Muscle layer of colon (tissue), 2 donors: ENCODE results near the gene PIGV.
A peak's percentile ranks its signal among the peaks of the same experiment; 100 is the strongest.
"Not testable (repeated sequence)": the region's sequence is repeated elsewhere in the genome, so short reads cannot be mapped to it uniquely, and the experiment has no call there.

Experiments used
- H3K27ac ChIP-seq: one replicate; pipeline ENCODE4 v1.7.0; 2013; ENCODE audit warnings: low read depth, mild to moderate bottlenecking, low read length, moderate library complexity
- H3K27me3 ChIP-seq, 2 donors: one replicate each; pipeline ENCODE4 v1.7.0; 2013; ENCODE audit warnings: low read length in 2 of 2, mild to moderate bottlenecking in 2 of 2; ENCODE audit not compliant: insufficient read depth in 2 of 2, control insufficient read depth in 1 of 2
- H3K36me3 ChIP-seq: one replicate; pipeline ENCODE4 v1.7.0; 2013; ENCODE audit warnings: mild to moderate bottlenecking, low read length; ENCODE audit not compliant: insufficient read depth
- H3K4me1 ChIP-seq: one replicate; pipeline ENCODE4 v1.7.0; 2013; ENCODE audit warnings: mild to moderate bottlenecking, low read length; ENCODE audit not compliant: insufficient read depth
- H3K4me3 ChIP-seq, 2 donors: one replicate each; pipeline ENCODE4 v1.7.0; 2013; ENCODE audit warnings: low read length in 2 of 2, low read depth in 1 of 2, mild to moderate bottlenecking in 1 of 2, moderate library complexity in 1 of 2
- H3K9ac ChIP-seq: one replicate; pipeline ENCODE4 v1.7.0; 2013; ENCODE audit warnings: low read length
- H3K9me3 ChIP-seq: one replicate; pipeline ENCODE4 v1.7.0; 2013; ENCODE audit warnings: mild to moderate bottlenecking, low read length
- donor health status: abdominal sarcoma.
- donor health status: Adenocarcinoma of cecum.

The PIGV gene

GRCh38 chr1:26828411-26828991 is 40.8 kb downstream of the PIGV start:
- H3K27me3 ChIP-seq = no peaks in the 10 kb centered on the region
- peaks cover 15% of the 10 kb centered on the region for H3K4me1 ChIP-seq
- peak overlapping the region in 1 of 2 donors; percentile 18 for H3K4me3 ChIP-seq
- peaks cover 24% of the 10 kb centered on the region for H3K36me3 ChIP-seq
- H3K9ac ChIP-seq = no peak overlapping the region
- no peaks in the 10 kb centered on the region for H3K9me3 ChIP-seq
- peak overlapping the region; percentile 44 for H3K27ac ChIP-seq

GRCh38 chr1:26829184-26829911 is 41.6 kb downstream of the PIGV start:
- peaks cover 32% of the 10 kb centered on the region for H3K36me3 ChIP-seq
- H3K27ac ChIP-seq = no peak overlapping the region
- H3K9me3 ChIP-seq = no peaks in the 10 kb centered on the region
- no peaks in the 10 kb centered on the region for H3K27me3 ChIP-seq
- no peak overlapping the region for H3K9ac ChIP-seq
- peaks cover 15% of the 10 kb centered on the region for H3K4me1 ChIP-seq
- H3K4me3 ChIP-seq = no peak overlapping the region

GRCh38 chr1:26831059-26831458 is 43.3 kb downstream of the PIGV start:
- H3K4me1 ChIP-seq = peaks cover 15% of the 10 kb centered on the region
- H3K4me3 ChIP-seq = no peak overlapping the region
- no peak overlapping the region for H3K27ac ChIP-seq
- no peak overlapping the region for H3K9ac ChIP-seq
- no peaks in the 10 kb centered on the region for H3K27me3 ChIP-seq
- peaks cover 44% of the 10 kb centered on the region for H3K36me3 ChIP-seq
- no peaks in the 10 kb centered on the region for H3K9me3 ChIP-seq

GRCh38 chr1:26831546-26832248 is 43.9 kb downstream of the PIGV start:
- Histone ChIP-seq H3K9ac (no peak overlapping the region), H3K4me1 (peaks cover 15% of the 10 kb centered on the region)

GRCh38 chr1:26832249-26832960 is 44.7 kb downstream of the PIGV start:
- Histone ChIP-seq H3K4me1 (peaks cover 15% of the 10 kb centered on the region), H3K27me3 (no peaks in the 10 kb centered on the region), H3K9me3 (no peaks in the 10 kb centered on the region), H3K27ac (no peak overlapping the region), H3K36me3 (peaks cover 47% of the 10 kb centered on the region), H3K4me3 (no peak overlapping the region), H3K9ac (no peak overlapping the region)

More at GRCh38 chr1:26831546-26832248, 43.9 kb downstream of the PIGV start:
- Histone ChIP-seq H3K27me3 (no peaks in the 10 kb centered on the region), H3K27ac (no peak overlapping the region), H3K36me3 (peaks cover 47% of the 10 kb centered on the region), H3K4me3 (no peak overlapping the region), H3K9me3 (no peaks in the 10 kb centered on the region)

DNA sequence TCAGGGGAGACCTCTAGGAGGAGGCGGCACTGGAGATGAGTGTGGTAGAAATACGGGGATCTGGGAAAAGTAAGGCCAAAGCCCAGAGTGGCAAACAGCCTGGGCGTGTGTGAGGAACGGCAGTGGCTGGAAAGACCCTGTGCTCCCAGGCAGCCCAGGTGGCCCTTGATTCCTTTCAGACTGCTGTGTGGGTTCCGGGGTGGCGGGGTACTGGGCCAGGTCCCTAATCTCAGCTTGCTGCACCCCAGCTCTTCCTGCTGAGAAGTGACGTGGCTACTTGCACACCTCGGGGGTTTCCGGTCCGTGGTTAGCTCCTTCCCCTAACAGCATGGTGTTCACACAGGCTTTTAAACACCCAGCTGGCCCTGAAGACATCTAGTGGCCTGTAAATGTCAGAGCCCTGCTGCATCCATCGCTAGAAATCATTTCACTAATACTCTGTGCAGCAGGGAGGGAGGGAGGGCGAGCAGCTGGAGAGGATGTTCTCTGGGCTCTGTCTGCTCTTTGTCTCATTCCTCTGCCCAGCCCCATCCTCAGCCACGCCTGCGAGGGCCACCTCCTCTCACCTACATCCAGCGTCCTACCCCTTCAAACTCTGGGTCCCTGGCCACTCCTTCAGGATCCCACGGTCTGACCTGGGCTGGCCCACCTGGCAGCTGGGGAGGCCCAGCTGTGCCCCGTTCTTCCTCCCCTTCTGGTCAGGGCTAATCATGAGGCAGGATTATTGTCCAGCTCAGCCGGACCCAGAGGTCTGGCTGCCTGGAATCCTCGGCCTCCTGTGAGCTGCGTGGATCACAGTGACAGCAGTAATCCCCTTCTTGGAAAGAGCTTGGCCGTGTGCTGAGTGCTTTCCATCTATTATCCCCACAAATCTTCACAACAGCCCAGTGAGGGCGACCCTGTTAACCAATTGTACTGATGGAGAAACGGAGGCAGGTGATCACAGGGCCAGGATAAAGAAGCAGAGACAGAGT is 46.0 kb downstream of the PIGV start:
- Histone ChIP-seq H3K4me1 (peaks cover 9% of the 10 kb centered on the region), H3K36me3 (peaks cover 54% of the 10 kb centered on the region), H3K9ac (no peak overlapping the region), H3K27me3 (no peaks in the 10 kb centered on the region), H3K4me3 (no peak overlapping the region), H3K9me3 (no peaks in the 10 kb centered on the region), H3K27ac (no peak overlapping the region)

DNA sequence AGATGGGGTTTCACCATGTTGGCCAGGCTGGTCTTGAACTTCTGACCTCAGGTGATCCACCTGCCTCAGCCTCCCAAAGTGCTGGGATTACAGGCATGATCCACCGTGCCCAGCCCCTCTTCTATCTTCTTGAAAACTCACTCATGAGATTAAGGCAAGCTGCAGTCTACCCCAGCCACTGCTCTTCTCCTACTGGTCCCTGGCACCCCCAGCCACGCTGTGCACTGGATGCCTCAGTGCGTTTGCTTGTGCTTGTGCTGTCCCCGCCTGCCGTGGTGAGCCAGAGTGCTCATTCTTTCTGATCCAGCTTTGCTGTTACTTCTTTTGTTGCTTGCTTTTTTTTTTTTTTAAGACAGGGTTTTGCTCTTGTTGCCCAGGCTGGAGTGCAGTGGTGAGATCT is 49.9 kb downstream of the PIGV start:
- H3K4me3 ChIP-seq, H3K27ac ChIP-seq, H3K9me3 ChIP-seq, H3K27me3 ChIP-seq, H3K9ac ChIP-seq, H3K4me1 ChIP-seq: not testable (repeated sequence)
- H3K36me3 ChIP-seq = peaks cover 48% of the 10 kb centered on the region

- Histone ChIP-seq H3K4me1 (no peaks in the 10 kb centered on the region), H3K27me3 (no peaks in the 10 kb centered on the region), H3K9ac (no peak overlapping the region), H3K36me3 (peaks cover 42% of the 10 kb centered on the region), H3K9me3 (no peaks in the 10 kb centered on the region), H3K4me3 (no peak overlapping the region), H3K27ac (no peak overlapping the region)
Measured at GRCh38 chr1:26838474-26839338, 51.0 kb downstream of the PIGV start.

- H3K36me3 ChIP-seq = peaks cover 39% of the 10 kb centered on the region
- no peak overlapping the region for H3K4me3 ChIP-seq
- H3K4me1 ChIP-seq = no peaks in the 10 kb centered on the region
- H3K9me3 ChIP-seq = no peaks in the 10 kb centered on the region
- no peak overlapping the region for H3K9ac ChIP-seq
- no peak overlapping the region for H3K27ac ChIP-seq
- H3K27me3 ChIP-seq = no peaks in the 10 kb centered on the region
Measured at GRCh38 chr1:26839339-26839722, 51.6 kb downstream of the PIGV start.

- no peak overlapping the region for H3K27ac ChIP-seq
- H3K36me3 ChIP-seq = peaks cover 34% of the 10 kb centered on the region
Measured at GRCh38 chr1:26839779-26840178, 52.0 kb downstream of the PIGV start.

More at GRCh38 chr1:26839779-26840178, 52.0 kb downstream of the PIGV start:
- Histone ChIP-seq H3K9ac (no peak overlapping the region), H3K4me3 (no peak overlapping the region), H3K27me3 (no peaks in the 10 kb centered on the region), H3K9me3 (no peaks in the 10 kb centered on the region), H3K4me1 (no peaks in the 10 kb centered on the region)
